HFFc6 (cell line): ENCODE results near the gene POLD2. TPM values are rescaled to one million over a fixed set of nuclear protein-coding genes. Genes with fewer than 3 reads are reported as not detected.

Experiments used
- DNase-seq: peaks from one replicate; pipeline ENCODE4 v3.0.0-alpha.2; 2018
- H3K27ac Mint-ChIP-seq: 2 replicates; pipeline ENCODE4 v1.8.0; 2020; ENCODE audit warnings: mild to moderate bottlenecking, mixed read lengths
- H3K27me3 Mint-ChIP-seq: 2 replicates; pipeline ENCODE4 v1.8.0; 2021; ENCODE audit warnings: mild to moderate bottlenecking, moderate library complexity, mixed read lengths; ENCODE audit not compliant: insufficient read depth
- H3K36me3 Mint-ChIP-seq: 2 replicates; pipeline ENCODE4 v1.8.0; 2021; ENCODE audit warnings: low read depth, mixed read lengths
- H3K4me1 Mint-ChIP-seq: 2 replicates; pipeline ENCODE4 v1.8.0; 2020; ENCODE audit warnings: low read depth, mixed read lengths
- H3K4me3 Mint-ChIP-seq: 2 replicates; pipeline ENCODE4 v1.8.0; 2020; ENCODE audit warnings: mild to moderate bottlenecking, moderate library complexity, mixed read lengths
- H3K9me3 Mint-ChIP-seq: 2 replicates; pipeline ENCODE4 v1.8.0; 2020; ENCODE audit warnings: mild to moderate bottlenecking, mixed read lengths
- CTCF ChIP-seq: fragments of 200-600 bp; sonication (generic); IDR thresholded peaks from 2 replicates; pipeline ENCODE4 v1.5.0; 2021; ENCODE audit warnings: antibody characterized with exemption, mild to moderate bottlenecking
- total RNA-seq, 6 experiments: library from RNA; stranded (reverse); fragmentation: NEBNext Ultra II Directional; extraction: Animal tissue kit (Norgen Biotek cat#: 25700); gene quantifications; 2 replicates in 1 of 6; 3 replicates in 5 of 6; pipeline ENCODE4 v1.2.3, GENCODE V29; 2021

The POLD2 gene
- total RNA-seq, 6 experiments from 2014 or later = 154 to 210 (median 183) TPM

- Mint-ChIP-seq H3K4me1 (peaks cover 51% of the 10 kb centered on the region), H3K4me3 (peak overlapping the region; percentile 42), H3K27me3 (no peaks in the 10 kb centered on the region; the same call in 1 of the 2 replicates), H3K9me3 (no peaks in the 10 kb centered on the region), H3K27ac (peak overlapping the region; percentile 92), H3K36me3 (no peaks in the 10 kb centered on the region)
- DNase-seq = peak; percentile 93
- TF ChIP-seq CTCF = no peak
Measured at GRCh38 chr7:44101966-44102845, 21.1 kb downstream of the POLD2 start.

- H3K4me3 Mint-ChIP-seq = no peak overlapping the region
- peak overlapping the region; percentile 92 for H3K27ac Mint-ChIP-seq
- H3K36me3 Mint-ChIP-seq = no peaks in the 10 kb centered on the region
- TF ChIP-seq CTCF = no peak
- H3K27me3 Mint-ChIP-seq = no peaks in the 10 kb centered on the region; the same call in 1 of the 2 replicates
- H3K9me3 Mint-ChIP-seq = no peaks in the 10 kb centered on the region
- H3K4me1 Mint-ChIP-seq = peaks cover 50% of the 10 kb centered on the region
- DNase-seq = no peak
Measured at GRCh38 chr7:44101303-44101965, 21.9 kb downstream of the POLD2 start.

GRCh38 chr7:44100458-44101302, 22.7 kb downstream of the POLD2 start:
- H3K27ac Mint-ChIP-seq = peak overlapping the region; percentile 81
- no peaks in the 10 kb centered on the region for H3K9me3 Mint-ChIP-seq
- peak; percentile 16 for DNase-seq
- H3K27me3 Mint-ChIP-seq = no peaks in the 10 kb centered on the region; the same call in 1 of the 2 replicates
- TF ChIP-seq CTCF = no peak
- peaks cover 43% of the 10 kb centered on the region for H3K4me1 Mint-ChIP-seq
- no peaks in the 10 kb centered on the region for H3K36me3 Mint-ChIP-seq
- no peak overlapping the region for H3K4me3 Mint-ChIP-seq

- peak overlapping the region; percentile 81 for H3K27ac Mint-ChIP-seq
- no peaks in the 10 kb centered on the region; the same call in 1 of the 2 replicates for H3K27me3 Mint-ChIP-seq
- no peak for DNase-seq
- TF ChIP-seq CTCF = no peak
- H3K9me3 Mint-ChIP-seq = no peaks in the 10 kb centered on the region
- no peak overlapping the region for H3K4me3 Mint-ChIP-seq
- no peaks in the 10 kb centered on the region for H3K36me3 Mint-ChIP-seq
- H3K4me1 Mint-ChIP-seq = peaks cover 38% of the 10 kb centered on the region
Measured at GRCh38 chr7:44099669-44100068, 23.7 kb downstream of the POLD2 start.
